HEK293T (cell line): ENCODE results near the gene PPP1R14C.

Experiments
- CTCF ChIA-PET: fragments of 350-600 bp; formaldehyde crosslinking; extraction: SDS; loops from one replicate; lab custom pipeline; 2021; ENCODE audit warnings: antibody characterized with exemption, inconsistent platforms; lab: Yijun Ruan, JAX
- POLR2A ChIA-PET: fragments of 350-600 bp; formaldehyde crosslinking; extraction: SDS; loops from one replicate; lab custom pipeline; 2020; ENCODE audit warnings: antibody characterized with exemption, inconsistent platforms; lab: Yijun Ruan, JAX
- DNase-seq: peaks from one replicate; pipeline ENCODE4 v3.0.0; 2012; ENCODE audit warnings: mixed read lengths; ENCODE audit errors: extremely low spot score
- ARNT ChIP-seq: fragments of 450-650 bp; IDR thresholded peaks from 2 replicates; pipeline ENCODE4 v1.6.1; 2017; ENCODE audit warnings: mild to moderate bottlenecking
- BHLHE40 ChIP-seq: fragments of 450-650 bp; IDR thresholded peaks from 2 replicates; pipeline ENCODE4 v1.6.1; 2016; ENCODE audit warnings: mild to moderate bottlenecking, moderate library complexity, borderline replicate concordance
- CTBP1 ChIP-seq: fragments of 450-650 bp; IDR thresholded peaks from 2 replicates; pipeline ENCODE4 v1.6.1; 2016; ENCODE audit warnings: borderline replicate concordance
- ELF4 ChIP-seq: fragments of 450-650 bp; IDR thresholded peaks from 2 replicates; pipeline ENCODE4 v1.6.1; 2017; ENCODE audit warnings: antibody characterized with exemption
- FOXA1 ChIP-seq: fragments of 450-650 bp; IDR thresholded peaks from 2 replicates; pipeline ENCODE4 v1.6.1; 2016; ENCODE audit warnings: mild to moderate bottlenecking
- FOXK2 ChIP-seq: fragments of 450-650 bp; IDR thresholded peaks from 2 replicates; pipeline ENCODE4 v1.6.1; 2016; ENCODE audit warnings: mild to moderate bottlenecking
- FOXM1 ChIP-seq: fragments of 450-650 bp; IDR thresholded peaks from 2 replicates; pipeline ENCODE4 v1.6.1; 2017; ENCODE audit warnings: mild to moderate bottlenecking, borderline replicate concordance
- HDGF ChIP-seq: fragments of 450-650 bp; IDR thresholded peaks from 2 replicates; pipeline ENCODE4 v1.6.1; 2017; ENCODE audit warnings: antibody characterized with exemption, borderline replicate concordance
- L3MBTL2 ChIP-seq: fragments of 450-650 bp; conservative IDR thresholded peaks from 2 replicates; pipeline ENCODE4 v1.6.1; 2016; ENCODE audit warnings: mild to moderate bottlenecking
- LEF1 ChIP-seq: fragments of 450-650 bp; IDR thresholded peaks from 2 replicates; pipeline ENCODE4 v1.6.1; 2017; ENCODE audit warnings: mild to moderate bottlenecking, borderline replicate concordance
- NFRKB ChIP-seq: fragments of 450-650 bp; IDR thresholded peaks from 2 replicates; pipeline ENCODE4 v1.6.1; 2016; ENCODE audit warnings: mild to moderate bottlenecking, moderate library complexity
- SP1 ChIP-seq: fragments of 450-650 bp; IDR thresholded peaks from 2 replicates; pipeline ENCODE4 v1.6.1; 2017
- SUZ12 ChIP-seq: fragments of 450-650 bp; IDR thresholded peaks from 2 replicates; pipeline ENCODE4 v1.6.1; 2016; ENCODE audit warnings: mild to moderate bottlenecking
- TARDBP ChIP-seq: fragments of 450-650 bp; IDR thresholded peaks from 2 replicates; pipeline ENCODE4 v1.6.1; 2016
- ZNF384 ChIP-seq: fragments of 450-650 bp; IDR thresholded peaks from 2 replicates; pipeline ENCODE4 v1.6.1; 2016
- TF ChIP-seq, protein P1 (sequence below): fragments of 450-650 bp; IDR thresholded peaks from 2 replicates; pipeline ENCODE4 v1.6.1; 2016

Gene PPP1R14C, protein sequence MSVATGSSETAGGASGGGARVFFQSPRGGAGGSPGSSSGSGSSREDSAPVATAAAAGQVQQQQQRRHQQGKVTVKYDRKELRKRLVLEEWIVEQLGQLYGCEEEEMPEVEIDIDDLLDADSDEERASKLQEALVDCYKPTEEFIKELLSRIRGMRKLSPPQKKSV

DNA sequence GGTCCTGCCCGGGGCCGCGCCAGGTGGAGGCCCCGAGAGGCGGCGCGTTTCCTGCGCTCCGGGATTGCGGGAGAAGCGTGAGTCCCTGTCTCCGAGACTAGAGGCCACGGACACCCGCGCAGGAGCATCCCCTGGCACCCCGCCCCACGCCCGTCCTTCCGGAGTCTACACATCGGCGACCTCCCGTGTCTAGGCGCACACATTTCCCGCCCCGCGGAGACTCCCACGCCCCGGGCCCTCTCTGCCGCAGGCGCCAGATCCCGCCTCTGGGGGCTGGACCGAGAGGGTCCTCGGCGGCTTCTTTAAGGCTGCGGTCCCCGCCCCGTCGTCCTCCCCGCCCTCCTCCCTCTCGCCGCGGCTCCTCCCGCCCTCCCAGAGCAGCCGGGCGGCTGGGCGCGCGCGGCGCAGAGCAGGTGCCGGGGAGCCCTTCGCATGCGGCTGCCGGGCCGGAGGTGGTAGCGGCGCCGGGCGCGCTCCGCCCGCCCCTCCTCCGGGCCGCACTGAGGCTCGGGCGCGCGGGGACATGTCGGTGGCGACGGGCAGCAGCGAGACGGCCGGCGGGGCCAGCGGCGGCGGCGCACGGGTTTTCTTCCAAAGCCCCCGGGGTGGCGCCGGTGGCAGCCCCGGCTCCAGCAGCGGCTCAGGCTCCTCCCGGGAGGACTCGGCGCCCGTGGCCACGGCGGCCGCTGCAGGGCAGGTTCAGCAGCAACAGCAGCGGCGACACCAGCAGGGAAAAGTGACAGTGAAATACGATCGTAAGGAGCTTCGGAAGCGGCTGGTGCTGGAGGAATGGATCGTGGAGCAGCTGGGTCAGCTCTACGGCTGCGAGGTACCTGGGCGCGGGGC is at the start of gene PPP1R14C:
PPP1R14C (plus strand) TSS at position 375 of the 846 bp plus-strand sequence; CDS start at position 524, 149 bp downstream.
- POLR2A ChIA-PET, result interaction anchor here (0.6 to 2.5 kb wide), 6 partner anchors 9 to 194 kb away, joined by 4 to 5 read pairs (median 4); no protein-coding TSS in a partner anchor
- peak; percentile 79 for DNase-seq
- CTCF ChIA-PET, result interaction anchor here (0.6 to 1.5 kb wide), 3 partner anchors 8 to 1192 kb away, joined by 3 to 9 read pairs (median 4); no protein-coding TSS in a partner anchor
- TF ChIP-seq NFRKB (no peak), FOXA1 (no peak), ZNF384 (no peak), SUZ12 (no peak), ELF4 (no peak), HDGF (no peak), TARDBP (no peak), FOXK2 (no peak), L3MBTL2 (peak; percentile 66), CTBP1 (no peak), FOXM1 (no peak), SP1 (no peak), LEF1 (peak; percentile 66; the same call in 1 of the 2 replicates), ARNT (0 out of 2 replicates have a peak, but pooled peaks have one; percentile 52), BHLHE40 (no peak)
- TF ChIP-seq, protein P1, sequence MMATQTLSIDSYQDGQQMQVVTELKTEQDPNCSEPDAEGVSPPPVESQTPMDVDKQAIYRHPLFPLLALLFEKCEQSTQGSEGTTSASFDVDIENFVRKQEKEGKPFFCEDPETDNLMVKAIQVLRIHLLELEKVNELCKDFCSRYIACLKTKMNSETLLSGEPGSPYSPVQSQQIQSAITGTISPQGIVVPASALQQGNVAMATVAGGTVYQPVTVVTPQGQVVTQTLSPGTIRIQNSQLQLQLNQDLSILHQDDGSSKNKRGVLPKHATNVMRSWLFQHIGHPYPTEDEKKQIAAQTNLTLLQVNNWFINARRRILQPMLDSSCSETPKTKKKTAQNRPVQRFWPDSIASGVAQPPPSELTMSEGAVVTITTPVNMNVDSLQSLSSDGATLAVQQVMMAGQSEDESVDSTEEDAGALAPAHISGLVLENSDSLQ, result peak; percentile 66

DNA sequence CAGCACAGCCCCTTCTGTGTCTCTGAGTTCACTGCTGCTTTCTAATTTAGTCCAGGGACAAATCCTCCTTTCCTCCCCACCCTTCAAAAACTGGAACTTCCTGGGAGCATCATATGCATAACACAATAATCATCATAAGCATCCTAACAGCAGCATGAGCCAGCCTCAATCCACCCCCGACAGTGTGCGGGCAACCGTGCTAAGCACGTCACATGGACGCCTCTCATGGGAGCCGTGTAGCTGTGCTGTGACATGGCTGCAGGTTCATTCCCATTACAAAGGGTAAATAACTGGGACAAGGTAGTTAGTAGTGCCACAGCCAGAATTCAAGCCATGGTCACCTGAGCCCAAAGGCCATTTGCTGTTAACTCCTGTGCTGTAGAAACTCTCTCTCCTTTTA is 49.4 kb upstream of the PPP1R14C start:
- CTCF ChIA-PET, result interaction anchor here (0.6 to 1.6 kb wide), 2 partner anchors 13 to 141 kb away, joined by 5 to 6 read pairs; no protein-coding TSS in a partner anchor
- no peak for DNase-seq
- TF ChIP-seq ELF4 (no peak), FOXM1 (no peak), SP1 (no peak), SUZ12 (no peak)
- POLR2A ChIA-PET, result no interaction called here

DNA sequence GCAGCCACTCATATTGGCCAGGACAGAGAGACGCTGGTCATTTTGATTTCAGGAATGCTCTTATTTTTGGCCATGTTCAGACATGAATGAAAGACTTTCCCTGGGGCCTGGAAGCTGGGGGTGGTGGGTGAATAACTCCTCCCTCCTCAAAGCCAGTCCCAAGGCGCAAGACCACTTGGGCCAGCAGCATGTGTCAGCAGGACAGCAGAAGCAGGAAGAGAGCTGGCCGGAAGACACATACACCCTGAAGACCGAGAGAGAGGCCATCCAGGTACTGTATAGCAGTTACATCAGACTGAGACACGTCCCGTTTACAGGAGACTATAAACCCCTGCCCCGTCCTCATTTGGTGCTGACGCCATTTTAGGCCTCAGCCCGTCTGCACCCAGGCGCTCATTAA is 44.7 kb upstream of the PPP1R14C start:
- no peak for DNase-seq
- CTCF ChIA-PET, result interaction anchor here (0.6 kb wide), 1 partner anchor 190 kb away, joined by 3 read pairs; no protein-coding TSS in a partner anchor
- POLR2A ChIA-PET, result no interaction called here
- no peak for TF ChIP-seq LEF1

DNA sequence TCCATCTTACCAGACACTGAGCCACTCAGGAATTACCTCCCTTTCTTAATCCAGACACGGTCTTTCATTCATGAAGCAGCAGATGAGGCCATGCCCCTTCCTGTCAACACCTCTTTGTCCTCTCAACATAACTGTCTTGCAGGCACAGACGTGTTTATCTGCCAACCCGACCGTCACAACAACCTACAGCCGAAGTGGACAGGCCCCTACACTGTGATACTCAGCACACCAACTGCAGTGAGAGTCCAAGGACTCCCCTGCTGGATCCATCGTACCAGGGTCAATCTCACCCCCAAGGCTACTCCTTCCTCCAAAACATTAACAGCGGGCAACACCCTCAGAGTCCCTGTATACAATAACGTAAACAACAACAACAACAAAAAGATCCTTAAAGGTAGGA is 43.3 kb upstream of the PPP1R14C start:
- TF ChIP-seq L3MBTL2, result no peak
- TF ChIP-seq SP1, result no peak
- TF ChIP-seq HDGF, result no peak
- no peak for TF ChIP-seq FOXA1
- TF ChIP-seq SUZ12, result no peak
- no peak for TF ChIP-seq BHLHE40
- TF ChIP-seq NFRKB, result no peak
- TF ChIP-seq LEF1, result no peak
- TF ChIP-seq, protein P1, result no peak
- TF ChIP-seq ZNF384, result no peak
- no peak for TF ChIP-seq CTBP1
- TF ChIP-seq TARDBP, result no peak
- no peak for TF ChIP-seq FOXK2
- ChIA-PET CTCF (no interaction called here), POLR2A (no interaction called here)
- DNase-seq, result no peak

DNA sequence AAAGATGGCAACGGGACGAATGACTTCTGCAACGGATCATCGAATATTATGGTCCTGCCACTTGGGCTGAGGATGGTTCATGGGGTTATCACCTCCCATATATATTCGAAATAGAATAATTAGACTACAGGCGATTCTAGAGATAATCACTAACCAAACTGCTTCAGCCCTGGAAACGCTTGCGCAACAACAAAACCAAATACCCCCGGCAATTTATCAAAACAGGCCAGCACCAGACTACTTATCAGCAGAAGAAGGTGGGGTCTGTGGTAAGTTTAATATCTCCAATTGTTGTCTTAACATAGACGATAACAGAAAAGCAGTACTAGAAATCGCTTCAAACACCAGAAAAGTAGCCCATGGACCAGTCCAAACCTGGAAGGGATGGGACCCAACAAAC is 42.9 kb upstream of the PPP1R14C start:
- POLR2A ChIA-PET, result no interaction called here
- no peak for TF ChIP-seq ZNF384
- TF ChIP-seq FOXM1, result no peak
- no peak for DNase-seq
- CTCF ChIA-PET, result no interaction called here

DNA sequence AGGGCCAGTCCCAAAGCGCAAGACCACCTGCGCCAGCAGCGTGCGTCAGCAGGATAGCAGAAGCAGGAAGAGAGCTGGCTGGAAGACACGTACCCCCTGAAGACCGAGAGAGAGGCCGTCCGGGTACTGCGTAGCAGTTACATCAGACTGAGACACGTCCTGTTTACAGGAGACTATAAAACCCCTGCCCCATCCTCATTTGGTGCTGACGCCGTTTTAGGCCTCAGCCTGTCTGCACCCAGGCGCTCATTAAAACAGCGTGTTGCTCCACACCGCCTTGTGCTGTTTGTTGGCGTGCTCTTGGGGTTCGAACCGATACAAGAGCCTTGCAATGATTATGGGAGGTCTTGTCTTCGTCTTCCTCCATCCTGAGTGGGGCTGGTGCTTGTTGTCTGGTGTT is 42.1 kb upstream of the PPP1R14C start:
- DNase-seq, result no peak
- ChIA-PET POLR2A (no interaction called here), CTCF (no interaction called here)
- TF ChIP-seq L3MBTL2 (no peak), CTBP1 (no peak), ARNT (no peak)

DNA sequence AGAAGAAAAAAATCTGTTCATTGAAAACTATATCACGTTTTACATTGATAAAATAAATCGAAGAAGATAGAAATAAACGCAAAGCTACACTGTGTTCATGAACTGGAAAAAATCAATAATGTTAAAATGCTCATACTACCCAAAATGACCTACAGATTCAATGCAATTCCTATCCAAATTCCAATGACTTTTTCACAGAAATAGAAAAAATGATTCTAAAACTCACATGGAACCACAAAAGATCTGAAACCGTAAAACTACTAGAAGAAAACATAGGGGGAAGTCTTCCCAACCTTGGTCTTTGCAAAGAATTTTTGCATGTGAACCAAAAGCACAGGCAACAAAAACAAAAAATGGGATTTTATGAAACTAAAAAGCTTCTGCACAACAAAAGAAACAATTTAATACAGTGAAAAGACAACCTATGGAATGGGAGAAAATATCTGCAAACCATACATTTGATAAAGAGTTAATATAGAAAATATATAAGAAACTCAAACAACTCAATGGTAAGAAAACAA is 40.0 kb upstream of the PPP1R14C start:
- CTCF ChIA-PET, result no interaction called here
- POLR2A ChIA-PET, result no interaction called here
- DNase-seq, result no peak
- TF ChIP-seq LEF1, result no peak
- no peak for TF ChIP-seq TARDBP
- no peak for TF ChIP-seq FOXA1
- TF ChIP-seq ARNT, result no peak
- no peak for TF ChIP-seq FOXM1
